OCI-LY3 (cell line): ENCODE data around the gene PPP2R2B.

Experiments
- H2AFZ ChIP-seq: fragments of 200-600, 300-600 bp; shearing (Covaris generic); 2 replicates; pipeline ENCODE4 v1.6.0; 2014; ENCODE audit warnings: antibody characterized with exemption, low read depth, low read length
- H3K27ac ChIP-seq: fragments of 200-600, 300-600 bp; sonication (generic); 2 replicates; pipeline ENCODE4 v1.5.1; 2014; ENCODE audit warnings: mild to moderate bottlenecking, low read length, moderate library complexity, mixed read lengths
- H3K27me3 ChIP-seq: fragments of 200-600, 300-600 bp; sonication (generic); 2 replicates; pipeline ENCODE4 v1.6.1; 2014; ENCODE audit warnings: low read depth, low read length, mixed read lengths
- H3K36me3 ChIP-seq: fragments of 200-600, 300-600 bp; sonication (generic); replicated peaks from 2 replicates; pipeline ENCODE3; 2014; ENCODE audit warnings: low read depth, low read length, mixed read lengths
- H3K4me1 ChIP-seq: fragments of 300-600, 200-600 bp; sonication (generic); 2 replicates; pipeline ENCODE4 v1.6.1; 2014; ENCODE audit warnings: low read length, mixed read lengths
- H3K4me2 ChIP-seq: fragments of 200-600, 300-600 bp; sonication (generic); 2 replicates; pipeline ENCODE4 v1.6.1; 2014; ENCODE audit warnings: low read length, mixed read lengths
- H3K4me3 ChIP-seq: fragments of 300-600, 200-600 bp; sonication (generic); 2 replicates; pipeline ENCODE4 v1.5.1; 2014; ENCODE audit warnings: antibody characterized with exemption, mild to moderate bottlenecking, low read length, moderate library complexity
- H3K79me2 ChIP-seq: fragments of 300-600, 200-600 bp; shearing (Covaris generic); 2 replicates; pipeline ENCODE4 v1.6.1; 2014; ENCODE audit warnings: mild to moderate bottlenecking, low read length, mixed read lengths
- H3K9ac ChIP-seq: fragments of 300-600, 200-600 bp; shearing (Covaris generic); 2 replicates; pipeline ENCODE4 v1.6.0; 2014; ENCODE audit warnings: mild to moderate bottlenecking, low read length, moderate library complexity
- H3K9me3 ChIP-seq: fragments of 200-600, 300-600 bp; shearing (Covaris generic); 2 replicates; pipeline ENCODE4 v1.6.1; 2014; ENCODE audit warnings: low read length, mixed read lengths; ENCODE audit not compliant: insufficient read depth
- H4K20me1 ChIP-seq: fragments of 200-600, 300-600 bp; sonication (generic); 2 replicates; pipeline ENCODE4 v1.6.1; 2016; ENCODE audit warnings: low read length, mixed read lengths; ENCODE audit not compliant: insufficient read depth
- CTCF ChIP-seq: fragments of 200-600, 300-600 bp; sonication (generic); IDR thresholded peaks from 2 replicates; pipeline ENCODE4 v1.5.1; 2014; ENCODE audit warnings: antibody characterized with exemption, low read length, low read depth
- EZH2phosphoT487 ChIP-seq: fragments of 200-600 bp; shearing (Covaris generic); IDR thresholded peaks from 2 replicates; pipeline ENCODE4 v1.6.1; 2018; ENCODE audit warnings: antibody characterized with exemption, mixed run types, low read depth

Gene PPP2R2B

GRCh38 chr5:146909255-146910068, 30.9 kb upstream of the PPP2R2B start:
- TF ChIP-seq EZH2phosphoT487 = no peak
- no peak for TF ChIP-seq CTCF
- Histone ChIP-seq H4K20me1 (no peaks in the 10 kb centered on the region), H3K4me2 (no peak overlapping the region), H3K4me3 (no peak overlapping the region), H3K79me2 (no peaks in the 10 kb centered on the region), H3K36me3 (no peaks in the 10 kb centered on the region), H3K9me3 (no peaks in the 10 kb centered on the region), H3K9ac (no peak overlapping the region), H3K27ac (no peak overlapping the region), H3K27me3 (no peaks in the 10 kb centered on the region), H2AFZ (no peak overlapping the region), H3K4me1 (no peaks in the 10 kb centered on the region)

GRCh38 chr5:146906803-146907202, 28.2 kb upstream of the PPP2R2B start:
- Histone ChIP-seq H2AFZ (no peak overlapping the region), H3K9me3 (no peaks in the 10 kb centered on the region), H3K4me3 (no peak overlapping the region), H3K79me2 (no peaks in the 10 kb centered on the region), H3K36me3 (no peaks in the 10 kb centered on the region), H3K4me1 (no peaks in the 10 kb centered on the region), H3K4me2 (no peak overlapping the region), H3K9ac (no peak overlapping the region), H4K20me1 (no peaks in the 10 kb centered on the region), H3K27ac (no peak overlapping the region), H3K27me3 (no peaks in the 10 kb centered on the region)
- TF ChIP-seq CTCF = no peak
- TF ChIP-seq EZH2phosphoT487 = no peak

GRCh38 chr5:146904890-146905289, 26.3 kb upstream of the PPP2R2B start:
- H3K4me2 ChIP-seq = no peak overlapping the region
- no peaks in the 10 kb centered on the region for H3K4me1 ChIP-seq
- no peaks in the 10 kb centered on the region for H4K20me1 ChIP-seq
- H3K79me2 ChIP-seq = no peaks in the 10 kb centered on the region
- no peak overlapping the region for H2AFZ ChIP-seq
- no peaks in the 10 kb centered on the region for H3K9me3 ChIP-seq
- H3K9ac ChIP-seq = no peak overlapping the region
- no peaks in the 10 kb centered on the region for H3K36me3 ChIP-seq
- H3K27me3 ChIP-seq = no peaks in the 10 kb centered on the region
- no peak overlapping the region for H3K27ac ChIP-seq
- H3K4me3 ChIP-seq = no peak overlapping the region
- no peak for TF ChIP-seq CTCF
- no peak for TF ChIP-seq EZH2phosphoT487

GRCh38 chr5:146903789-146904188, 25.2 kb upstream of the PPP2R2B start:
- Histone ChIP-seq H3K27me3 (no peaks in the 10 kb centered on the region), H3K9ac (no peak overlapping the region), H3K4me1 (no peaks in the 10 kb centered on the region), H4K20me1 (no peaks in the 10 kb centered on the region), H3K27ac (no peak overlapping the region), H3K4me2 (no peak overlapping the region), H3K9me3 (no peaks in the 10 kb centered on the region), H3K4me3 (no peak overlapping the region), H3K79me2 (no peaks in the 10 kb centered on the region), H2AFZ (no peak overlapping the region), H3K36me3 (no peaks in the 10 kb centered on the region)
- TF ChIP-seq CTCF (no peak), EZH2phosphoT487 (no peak)
